HS-5 (cell line): ENCODE results near the gene ACTL7B.
"Not testable (repeated sequence)": the region's sequence is repeated elsewhere in the genome, so short reads cannot be mapped to it uniquely, and the experiment has no call there.

Experiments
- DNase-seq: peaks from one replicate; pipeline ENCODE4 v3.0.0-alpha.2; 2012; ENCODE audit warnings: low read depth

Gene ACTL7B

DNA sequence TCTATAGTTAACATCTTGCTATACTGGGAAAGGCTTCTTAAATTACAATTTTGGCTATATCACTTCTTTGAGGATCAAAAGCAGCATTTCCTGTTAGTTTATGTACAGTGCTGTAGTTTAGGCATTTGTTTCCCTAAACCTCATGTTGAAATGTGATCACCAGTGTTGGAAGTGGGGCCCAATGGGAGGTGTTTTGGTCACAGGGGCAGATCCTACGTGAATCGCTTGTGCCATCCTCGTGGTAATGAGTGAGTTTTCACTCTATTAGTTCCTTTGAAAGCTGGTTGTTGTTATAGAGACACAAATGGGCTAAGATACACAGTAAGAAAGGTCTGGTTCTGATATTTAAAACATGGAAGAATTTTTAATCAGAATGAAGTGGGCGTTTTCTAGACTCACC lies 12.0 kb upstream of the ACTL7B start:
- no peak for DNase-seq

DNA sequence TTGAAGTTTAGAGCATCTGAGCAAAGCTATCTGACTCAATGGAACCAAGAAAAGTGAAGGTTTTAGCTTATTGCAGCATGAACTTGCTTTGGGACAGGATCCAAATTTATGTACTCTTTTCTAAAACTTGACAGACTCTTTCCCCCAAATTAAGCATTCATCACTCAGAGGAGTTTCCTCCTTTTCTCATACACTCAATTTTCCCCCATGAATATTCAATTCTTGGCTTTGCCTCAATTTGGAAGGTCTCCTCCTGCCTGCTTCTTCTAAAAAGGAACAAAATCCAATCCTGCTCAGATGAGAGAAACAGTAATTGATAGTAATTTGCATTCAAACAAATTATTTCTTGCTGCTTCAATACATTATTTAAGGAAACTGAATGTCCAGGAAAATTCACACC lies 11.3 kb upstream of the ACTL7B start:
- no peak for DNase-seq

DNA sequence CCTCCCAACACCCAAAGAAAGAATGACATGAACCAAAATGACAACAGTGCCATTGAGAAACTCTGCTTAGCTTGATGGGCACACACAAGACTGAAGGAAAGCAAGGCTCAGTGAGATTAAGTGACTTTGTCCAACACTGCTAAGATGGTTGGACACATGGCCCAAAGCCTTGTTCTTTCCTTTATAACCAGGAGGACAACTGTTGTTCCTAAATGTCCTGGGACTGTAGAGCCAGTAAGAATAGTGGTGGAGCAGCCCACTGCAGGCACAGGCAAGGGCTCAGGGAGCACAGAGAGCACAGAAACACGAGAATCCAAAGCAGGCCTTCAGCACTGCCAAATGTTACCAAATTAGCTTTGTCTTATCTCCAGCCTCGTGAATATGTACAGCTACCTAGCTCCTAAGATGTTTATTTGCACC lies 10.2 kb upstream of the ACTL7B start:
- DNase-seq, result no peak

- no peak for DNase-seq
Observed at GRCh38 chr9:108865037-108865436, 9.3 kb upstream of the ACTL7B start.

DNA sequence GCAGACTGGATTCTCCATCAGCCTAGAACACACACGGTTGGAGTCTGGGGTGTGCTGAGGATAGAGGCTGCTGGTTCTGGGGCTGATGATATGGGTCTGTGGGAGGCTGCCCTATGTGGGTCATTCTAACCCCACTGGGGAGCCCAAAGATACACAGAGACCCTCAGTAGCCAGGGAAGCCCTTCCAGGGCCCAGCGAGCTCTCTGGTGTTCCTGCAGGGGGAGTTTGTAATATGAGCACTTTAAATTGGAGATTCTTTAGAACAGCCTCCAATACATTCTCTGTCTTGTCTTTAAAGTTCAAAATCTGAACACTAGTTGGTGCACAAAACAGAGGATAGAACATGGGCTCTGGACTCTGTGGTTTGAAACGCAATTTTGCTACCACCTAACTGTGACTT lies 8.7 kb upstream of the ACTL7B start:
- DNase-seq, result no peak

GRCh38 chr9:108863891-108864290 lies 8.1 kb upstream of the ACTL7B start:
- no peak for DNase-seq

DNA sequence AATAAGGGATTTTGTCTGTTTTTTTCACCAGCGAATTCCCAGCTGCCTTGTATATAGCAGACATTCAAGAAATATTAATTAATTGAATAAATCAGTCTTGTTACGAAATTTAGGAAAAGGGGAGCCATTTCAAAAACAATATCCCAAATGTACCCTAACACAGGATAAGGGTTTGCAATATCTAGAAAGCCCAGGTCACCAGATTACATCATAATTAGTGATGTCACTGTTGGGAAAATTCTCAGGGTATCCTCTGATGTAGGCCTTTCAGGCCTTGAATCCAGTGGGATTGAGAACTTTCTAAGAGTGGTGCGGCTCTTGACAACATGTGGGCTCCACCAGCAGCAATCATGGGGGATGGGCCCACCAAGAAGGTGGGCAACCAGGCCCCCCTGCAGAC lies 6.2 kb upstream of the ACTL7B start, which contains the start of gene ACTL7A:
TSS of gene ACTL7A (plus strand) at position 270 of the 400 bp plus-strand sequence. CDS start at position 327, 57 bp downstream.
- no peak for DNase-seq

- no peak for DNase-seq
Observed at GRCh38 chr9:108861464-108861863, 5.7 kb upstream of the ACTL7B start.

DNA sequence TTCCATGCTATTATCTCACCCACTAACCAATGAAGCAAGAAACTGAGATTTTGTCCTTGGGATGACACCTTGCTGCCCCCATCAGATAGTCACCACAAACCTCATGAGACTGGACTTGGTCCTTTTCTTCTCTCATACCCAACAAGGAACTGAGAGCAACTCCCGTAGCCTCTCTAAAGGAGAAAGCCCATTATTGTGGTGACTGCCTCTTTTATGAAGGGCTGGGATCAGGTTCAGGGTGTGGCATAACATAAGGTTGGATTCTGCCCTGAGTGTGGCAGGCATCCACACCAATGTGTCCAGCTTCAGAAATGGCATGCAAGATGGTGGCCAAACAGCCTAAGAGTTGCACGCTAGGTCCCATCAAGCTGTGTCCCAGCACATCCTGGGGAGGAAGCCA lies 5.0 kb upstream of the ACTL7B start:
- DNase-seq, result no peak

GRCh38 chr9:108860354-108860753 lies 4.6 kb upstream of the ACTL7B start:
- DNase-seq, result no peak

DNA sequence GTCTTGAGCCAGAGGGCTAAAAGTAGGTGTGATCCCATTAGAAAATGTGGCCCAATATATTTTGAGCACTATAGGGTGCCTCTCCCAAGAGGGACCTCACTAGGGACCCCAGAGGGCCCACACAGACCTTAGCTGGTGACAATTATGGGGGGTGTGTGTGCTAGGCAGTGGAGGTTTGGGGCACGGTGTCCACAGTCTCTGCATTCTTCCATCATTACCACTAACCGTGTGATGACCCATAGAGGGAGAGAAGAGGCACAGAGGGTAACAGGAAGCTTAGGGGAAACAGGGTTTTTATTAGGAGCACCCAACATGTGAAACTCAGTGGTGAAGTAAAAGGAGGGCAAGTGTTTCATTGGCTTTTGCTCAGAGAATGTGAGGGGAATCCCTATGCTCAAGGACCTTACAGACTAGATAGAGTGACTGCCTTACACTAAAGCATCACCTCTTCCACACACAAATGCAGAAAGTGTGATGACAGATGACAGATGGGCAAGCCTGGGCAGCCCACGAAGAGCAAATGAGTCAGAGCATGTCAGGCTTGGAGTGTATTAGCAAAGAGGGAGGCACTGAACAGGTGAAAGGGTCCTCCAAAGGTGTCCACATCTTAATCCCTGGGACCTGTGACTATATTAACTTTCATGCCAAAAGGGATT lies 3.8 kb upstream of the ACTL7B start:
- no peak for DNase-seq

DNA sequence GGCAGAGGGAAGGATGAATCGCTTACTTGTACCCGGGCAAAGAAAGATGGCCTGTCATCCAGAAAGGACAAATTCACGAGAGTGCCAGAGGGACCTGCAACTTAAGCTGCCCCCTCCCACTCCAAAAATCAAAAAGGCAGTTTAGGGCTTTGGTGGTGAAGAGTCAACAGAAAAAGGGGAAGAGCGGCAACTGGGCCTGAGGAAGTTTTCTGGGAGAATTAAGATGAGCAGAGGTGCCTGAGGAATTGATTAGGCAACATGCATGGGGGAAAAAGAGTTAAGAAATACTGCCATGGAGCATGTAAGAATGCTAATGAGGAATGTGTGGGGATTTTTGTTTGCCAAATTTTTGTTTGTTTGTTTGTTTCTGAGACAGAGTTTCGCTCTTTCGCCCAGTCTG lies 1.8 kb upstream of the ACTL7B start:
- no peak for DNase-seq

GRCh38 chr9:108855529-108855886 lies 278 bp downstream of the ACTL7B start:
- no peak for DNase-seq

GRCh38 chr9:108854641-108855528 lies 901 bp downstream of the ACTL7B start:
- DNase-seq, result no peak

GRCh38 chr9:108854094-108854493 lies 1.7 kb downstream of the ACTL7B start:
- DNase-seq, result no peak

GRCh38 chr9:108852079-108852478 lies 3.7 kb downstream of the ACTL7B start:
- no peak for DNase-seq

DNA sequence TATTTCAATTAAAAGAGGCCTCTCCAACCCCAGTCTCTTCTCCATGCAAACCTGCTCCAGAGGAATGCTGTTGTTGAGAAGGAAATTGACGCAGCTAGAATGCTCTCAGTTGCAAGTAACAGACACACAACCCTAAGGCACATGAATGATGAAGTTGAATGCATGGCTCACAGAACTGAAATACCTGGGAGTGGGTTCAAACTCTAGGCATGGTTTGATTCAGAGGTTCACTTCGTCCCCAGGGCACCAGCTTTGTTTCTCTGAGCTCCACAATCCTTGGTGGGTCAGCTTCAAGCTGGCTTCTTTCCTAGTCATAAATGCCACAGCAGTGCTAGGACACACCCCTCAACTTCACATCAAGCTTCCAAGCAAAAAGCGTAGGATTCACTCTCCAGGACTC lies 4.6 kb downstream of the ACTL7B start:
- DNase-seq, result no peak

DNA sequence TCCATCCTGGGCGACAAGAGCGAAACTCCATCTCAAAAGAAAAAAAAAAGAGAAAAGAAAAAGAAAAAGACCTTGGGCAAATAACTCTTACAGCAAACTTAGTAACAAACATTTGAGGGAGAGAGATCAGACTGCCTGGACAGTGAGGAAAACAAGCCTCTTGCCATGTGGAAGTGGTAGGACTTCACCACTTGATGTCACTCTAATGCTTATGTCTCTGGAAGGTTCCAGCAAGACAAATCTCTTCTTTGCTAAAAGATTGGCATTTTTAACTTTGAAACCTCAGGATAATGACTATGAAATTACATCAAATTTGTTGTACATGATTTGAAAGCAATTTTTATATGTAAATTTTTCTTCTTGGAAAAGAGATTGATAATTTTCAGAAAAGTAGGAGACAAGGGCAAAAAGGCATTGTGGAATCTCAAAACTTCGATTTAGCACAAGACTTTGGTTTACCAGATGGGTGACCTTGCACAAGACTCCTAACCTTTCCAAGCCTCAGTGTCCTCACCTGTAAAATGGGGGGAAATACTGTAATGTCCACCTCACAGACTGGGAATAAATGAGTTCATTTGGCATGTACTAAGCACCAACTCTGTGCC lies 5.4 kb downstream of the ACTL7B start:
- no peak for DNase-seq

DNA sequence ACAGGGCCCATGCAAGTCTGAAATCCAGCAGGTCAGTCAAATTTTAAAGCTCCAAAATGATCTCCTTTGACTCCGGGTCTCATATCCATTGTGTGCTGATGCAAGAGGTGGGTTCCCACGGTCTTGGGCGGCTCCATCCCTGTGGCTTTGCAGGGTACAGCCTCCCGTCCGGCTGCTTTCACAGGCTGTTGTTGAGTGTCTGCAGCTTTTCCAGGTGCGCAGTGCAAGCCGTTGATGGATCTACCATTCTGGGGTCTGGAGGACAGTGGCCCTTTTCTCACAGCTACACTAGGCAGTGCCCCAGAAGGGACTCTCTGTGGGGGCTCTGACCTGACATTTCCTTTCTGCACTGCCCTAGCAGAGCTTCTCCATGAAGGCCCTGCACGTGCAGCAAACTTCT lies 7.5 kb downstream of the ACTL7B start:
- not testable (repeated sequence) for DNase-seq

GRCh38 chr9:108845947-108846346 lies 9.8 kb downstream of the ACTL7B start:
- DNase-seq, result no peak

DNA sequence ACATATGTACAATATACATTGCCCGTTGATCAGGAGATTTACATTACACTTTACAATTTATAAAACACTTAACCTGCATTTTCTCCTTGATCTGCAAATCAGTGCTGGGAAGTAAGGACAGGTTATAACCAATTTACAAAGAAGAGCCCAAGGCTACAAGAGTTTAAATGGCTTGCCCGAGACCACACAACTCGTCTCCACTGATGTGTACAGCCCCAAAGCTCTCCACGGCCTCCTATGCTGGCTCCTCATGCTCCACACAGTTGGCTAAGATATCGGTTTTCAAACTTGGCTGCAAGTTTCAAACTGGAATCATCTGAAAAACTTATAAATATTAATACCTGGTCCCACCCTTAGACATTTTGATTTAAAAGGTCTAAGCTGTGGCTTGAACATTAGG lies 10.3 kb downstream of the ACTL7B start:
- no peak for DNase-seq

DNA sequence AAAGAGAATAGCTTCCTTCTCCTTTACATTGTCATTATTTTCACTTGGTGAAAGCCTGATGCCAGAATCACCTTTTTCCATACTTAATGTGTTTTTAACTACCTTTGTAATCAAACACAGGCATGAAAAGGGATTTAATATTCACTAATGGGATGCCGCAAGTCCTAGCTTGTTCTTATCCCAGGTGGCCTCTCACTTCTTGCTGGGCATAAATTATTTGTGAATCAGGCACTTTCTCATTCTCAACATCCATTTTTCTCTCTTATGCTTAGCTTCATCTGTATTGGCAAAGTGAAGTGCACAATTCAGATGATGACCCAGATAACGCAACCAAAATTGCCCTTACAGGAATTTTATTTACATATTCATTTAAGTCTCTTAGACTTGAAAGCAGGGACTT lies 10.9 kb downstream of the ACTL7B start:
- DNase-seq, result no peak

GRCh38 chr9:108844391-108844790 lies 11.4 kb downstream of the ACTL7B start:
- no peak for DNase-seq
